GM21381 (cell line): ENCODE data around the gene PDIA2.

Experiments used
- ATAC-seq: cut with Tn5 transposase; IDR thresholded peaks from one replicate; pipeline ENCODE4 v1.9.1; 2021; ENCODE audit warnings: mild to moderate bottlenecking, moderate library complexity; ENCODE audit not compliant: unreplicated experiment

The PDIA2 gene

DNA sequence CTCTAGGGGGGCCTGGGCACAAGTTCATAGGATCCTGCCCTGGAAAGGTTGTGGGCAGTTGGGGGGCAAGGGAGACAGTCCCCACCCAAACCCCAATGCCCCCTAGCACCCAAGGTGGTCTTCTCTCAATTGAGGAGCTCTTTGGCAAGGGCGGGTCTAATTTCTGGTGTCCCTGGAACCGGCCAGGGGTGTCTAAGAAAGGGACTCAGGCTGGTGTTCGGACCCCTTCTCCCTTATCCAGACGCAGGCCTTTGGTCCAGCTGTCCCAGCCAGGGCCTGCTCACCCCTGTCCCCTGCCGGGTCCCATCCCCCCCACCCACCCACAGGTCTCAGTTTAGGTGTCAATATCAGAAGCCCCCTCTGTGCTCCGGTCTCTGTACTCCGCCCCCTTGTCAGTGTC lies 3.4 kb upstream of the PDIA2 start:
- ATAC-seq, result no peak

DNA sequence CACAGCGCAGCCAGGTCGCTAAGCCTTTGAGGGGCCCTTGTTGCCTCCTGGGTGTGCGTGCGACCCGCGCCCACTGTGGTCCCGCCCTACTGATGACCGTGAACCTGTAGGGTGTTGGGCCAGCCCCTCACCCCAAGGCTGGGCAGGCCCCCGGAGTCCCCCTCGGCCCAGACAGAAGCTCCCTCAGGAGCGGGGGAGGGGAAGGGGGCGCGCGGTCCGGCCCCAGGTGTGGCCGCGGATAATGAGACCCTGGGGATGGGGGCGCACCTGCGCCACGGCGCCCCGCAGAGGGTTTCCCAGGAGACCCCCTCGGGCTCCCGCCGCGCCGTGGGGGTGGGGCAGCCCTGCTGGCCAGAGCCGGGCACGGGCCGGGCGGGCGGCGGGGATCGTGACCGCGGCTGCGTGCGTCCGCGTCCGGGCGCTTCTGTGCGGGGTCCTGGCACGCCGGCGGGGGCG lies 2.9 kb upstream of the PDIA2 start:
- no peak for ATAC-seq

DNA sequence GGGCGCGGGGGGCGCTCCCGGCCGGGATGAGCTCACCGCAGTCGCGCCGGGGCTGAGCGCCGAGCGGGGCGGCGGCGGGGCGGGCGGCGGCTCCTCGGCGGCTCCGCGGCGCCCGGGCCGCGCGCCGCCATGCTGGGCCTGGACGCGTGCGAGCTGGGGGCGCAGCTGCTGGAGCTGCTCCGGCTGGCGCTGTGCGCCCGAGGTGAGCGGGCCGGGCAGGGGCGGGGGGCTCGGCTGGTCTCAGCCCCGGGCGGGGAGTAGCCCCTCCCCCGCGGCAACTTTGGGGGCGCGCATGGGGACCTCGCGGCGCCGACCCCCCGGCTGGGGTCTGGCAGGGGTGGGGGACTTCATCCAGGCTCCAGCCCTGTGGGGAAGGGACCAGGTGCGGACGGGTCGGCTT lies 2.4 kb upstream of the PDIA2 start, which contains the start of gene ARHGDIG:
Gene ARHGDIG, plus strand, starts transcription at position 40 of the 400 bp plus-strand sequence. Its CDS starts 90 bp downstream, at position 130.
- ATAC-seq, result no peak

DNA sequence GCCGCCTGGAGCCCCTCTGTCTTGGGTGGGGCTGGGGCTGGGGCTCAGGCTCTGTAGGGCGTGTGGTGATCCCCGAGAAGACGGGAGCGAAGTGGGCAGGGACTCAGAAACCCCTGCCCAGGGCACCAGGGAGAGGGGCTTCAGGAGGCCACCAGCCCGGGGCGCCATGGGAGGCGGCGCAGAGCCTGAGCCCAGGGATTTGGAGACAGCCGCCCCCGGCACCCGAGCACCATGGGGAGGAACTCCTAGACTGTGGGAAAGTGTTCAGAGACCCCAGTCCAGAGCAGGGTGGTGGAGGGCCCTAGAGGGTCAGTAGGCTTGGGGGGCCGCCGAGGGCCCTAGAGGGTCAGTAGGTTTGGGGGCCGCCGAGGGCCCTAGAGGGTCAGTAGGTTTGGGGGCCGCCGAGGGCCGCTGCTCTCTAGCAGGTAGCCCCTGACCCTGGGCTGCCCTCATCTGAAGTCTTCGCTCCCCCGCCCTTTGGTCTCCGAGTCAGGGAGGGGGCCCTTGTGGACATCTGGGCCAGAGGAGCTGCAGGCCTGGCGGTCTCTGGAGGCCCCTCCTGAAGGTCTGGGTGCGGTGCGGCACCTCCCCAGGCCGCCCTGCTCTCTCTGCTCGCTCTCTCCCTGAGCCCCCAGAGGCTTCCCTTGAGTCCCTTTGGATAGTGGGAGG lies 1.8 kb upstream of the PDIA2 start:
- ATAC-seq, result no peak

DNA sequence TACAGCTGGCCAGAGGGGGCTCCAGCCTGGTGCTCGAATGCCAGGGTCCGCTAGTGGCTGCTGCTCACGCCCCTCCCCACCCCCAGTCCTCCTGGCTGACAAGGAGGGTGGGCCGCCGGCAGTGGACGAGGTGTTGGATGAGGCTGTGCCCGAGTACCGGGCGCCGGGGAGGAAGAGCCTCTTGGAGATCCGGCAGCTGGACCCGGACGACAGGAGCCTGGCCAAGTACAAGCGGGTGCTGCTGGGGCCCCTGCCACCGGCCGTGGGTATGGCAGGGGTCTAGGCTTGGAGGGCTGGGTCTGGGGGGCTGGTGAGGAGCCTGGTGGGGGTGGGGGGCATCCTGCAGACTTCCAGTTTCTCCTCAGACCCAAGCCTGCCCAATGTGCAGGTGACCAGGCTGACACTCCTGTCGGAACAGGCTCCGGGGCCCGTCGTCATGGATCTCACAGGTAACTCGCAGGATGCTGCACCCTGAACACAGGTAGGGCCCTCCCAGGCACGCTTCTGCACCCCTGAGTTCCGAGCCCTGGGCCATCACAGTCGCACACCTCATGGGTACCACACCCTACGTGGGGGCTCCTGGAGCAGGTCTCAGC lies 1.2 kb upstream of the PDIA2 start:
- no peak for ATAC-seq

DNA sequence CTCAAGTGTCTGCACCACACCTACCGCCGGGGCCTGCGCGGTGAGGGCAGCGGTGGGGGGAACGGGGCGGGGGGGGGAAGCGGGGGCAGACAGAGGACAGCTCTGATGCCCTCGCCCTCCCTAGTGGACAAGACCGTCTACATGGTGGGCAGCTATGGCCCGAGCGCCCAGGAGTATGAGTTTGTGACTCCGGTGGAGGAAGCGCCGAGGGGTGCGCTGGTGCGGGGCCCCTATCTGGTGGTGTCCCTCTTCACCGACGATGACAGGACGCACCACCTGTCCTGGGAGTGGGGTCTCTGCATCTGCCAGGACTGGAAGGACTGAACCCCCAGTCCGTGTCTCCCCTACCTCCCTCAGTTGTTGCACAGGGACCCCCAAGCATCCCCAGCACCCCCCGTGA lies 473 bp upstream of the PDIA2 start:
- no peak for ATAC-seq

DNA sequence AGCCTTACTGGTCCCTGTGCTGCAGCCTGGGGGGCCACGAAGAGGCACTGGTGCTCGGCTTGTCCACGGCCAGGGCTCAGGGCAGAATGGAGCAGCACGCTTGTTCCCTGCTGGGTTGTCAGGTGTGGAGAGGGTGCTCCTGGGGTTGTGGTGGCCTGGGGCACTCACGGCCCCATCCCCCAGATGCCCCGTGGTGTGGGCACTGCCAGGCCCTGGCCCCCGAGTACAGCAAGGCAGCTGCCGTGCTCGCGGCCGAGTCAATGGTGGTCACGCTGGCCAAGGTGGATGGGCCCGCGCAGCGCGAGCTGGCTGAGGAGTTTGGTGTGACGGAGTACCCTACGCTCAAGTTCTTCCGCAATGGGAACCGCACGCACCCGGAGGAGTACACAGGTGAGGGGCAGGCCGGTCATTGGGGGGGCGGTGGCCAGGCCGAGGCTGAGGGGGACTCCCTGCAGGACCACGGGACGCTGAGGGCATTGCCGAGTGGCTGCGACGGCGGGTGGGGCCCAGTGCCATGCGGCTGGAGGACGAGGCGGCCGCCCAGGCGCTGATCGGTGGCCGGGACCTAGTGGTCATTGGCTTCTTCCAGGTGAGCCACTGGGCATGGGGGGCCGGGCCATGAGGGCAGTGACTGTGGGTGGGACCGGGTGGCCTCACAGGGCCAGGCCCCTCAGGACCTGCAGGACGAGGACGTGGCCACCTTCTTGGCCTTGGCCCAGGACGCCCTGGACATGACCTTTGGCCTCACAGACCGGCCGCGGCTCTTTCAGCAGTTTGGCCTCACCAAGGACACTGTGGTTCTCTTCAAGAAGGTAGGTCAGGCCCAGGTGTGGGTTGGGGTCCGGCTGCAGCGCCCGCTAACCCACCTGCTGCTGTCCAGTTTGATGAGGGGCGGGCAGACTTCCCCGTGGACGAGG lies 1.5 kb downstream of the PDIA2 start:
- no peak for ATAC-seq

DNA sequence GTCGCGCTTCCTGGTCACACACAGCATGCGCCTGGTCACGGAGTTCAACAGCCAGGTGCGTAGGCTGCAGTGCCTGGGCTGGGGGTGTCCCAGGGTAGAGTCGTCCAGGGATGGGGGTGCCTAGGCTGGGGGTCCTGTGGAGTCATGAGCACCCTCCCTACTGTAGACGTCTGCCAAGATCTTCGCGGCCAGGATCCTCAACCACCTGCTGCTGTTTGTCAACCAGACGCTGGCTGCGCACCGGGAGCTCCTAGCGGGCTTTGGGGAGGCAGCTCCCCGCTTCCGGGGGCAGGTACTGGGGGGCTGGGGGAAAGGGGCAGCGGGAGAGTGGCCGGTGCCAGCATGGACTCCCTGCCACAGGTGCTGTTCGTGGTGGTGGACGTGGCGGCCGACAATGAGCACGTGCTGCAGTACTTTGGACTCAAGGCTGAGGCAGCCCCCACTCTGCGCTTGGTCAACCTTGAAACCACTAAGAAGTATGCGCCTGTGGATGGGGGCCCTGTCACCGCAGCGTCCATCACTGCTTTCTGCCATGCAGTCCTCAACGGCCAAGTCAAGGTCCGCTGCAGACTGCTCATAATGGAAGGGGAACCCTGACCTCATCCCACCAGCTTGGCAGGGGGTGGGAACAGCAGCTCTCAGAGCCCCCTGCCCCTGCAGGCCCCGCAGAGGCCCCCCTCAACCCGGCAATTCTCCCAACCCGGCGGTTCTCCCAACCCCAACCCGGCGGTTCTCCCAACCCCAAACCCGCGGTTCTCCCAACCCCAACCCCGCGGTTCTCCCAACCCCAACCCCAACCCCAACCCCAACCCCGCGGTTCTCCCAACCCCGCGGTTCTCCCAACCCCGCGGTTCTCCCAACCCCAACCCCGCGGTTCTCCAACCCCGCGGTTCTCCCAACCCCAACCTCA lies 2.4 kb downstream of the PDIA2 start:
- ATAC-seq, result no peak

DNA sequence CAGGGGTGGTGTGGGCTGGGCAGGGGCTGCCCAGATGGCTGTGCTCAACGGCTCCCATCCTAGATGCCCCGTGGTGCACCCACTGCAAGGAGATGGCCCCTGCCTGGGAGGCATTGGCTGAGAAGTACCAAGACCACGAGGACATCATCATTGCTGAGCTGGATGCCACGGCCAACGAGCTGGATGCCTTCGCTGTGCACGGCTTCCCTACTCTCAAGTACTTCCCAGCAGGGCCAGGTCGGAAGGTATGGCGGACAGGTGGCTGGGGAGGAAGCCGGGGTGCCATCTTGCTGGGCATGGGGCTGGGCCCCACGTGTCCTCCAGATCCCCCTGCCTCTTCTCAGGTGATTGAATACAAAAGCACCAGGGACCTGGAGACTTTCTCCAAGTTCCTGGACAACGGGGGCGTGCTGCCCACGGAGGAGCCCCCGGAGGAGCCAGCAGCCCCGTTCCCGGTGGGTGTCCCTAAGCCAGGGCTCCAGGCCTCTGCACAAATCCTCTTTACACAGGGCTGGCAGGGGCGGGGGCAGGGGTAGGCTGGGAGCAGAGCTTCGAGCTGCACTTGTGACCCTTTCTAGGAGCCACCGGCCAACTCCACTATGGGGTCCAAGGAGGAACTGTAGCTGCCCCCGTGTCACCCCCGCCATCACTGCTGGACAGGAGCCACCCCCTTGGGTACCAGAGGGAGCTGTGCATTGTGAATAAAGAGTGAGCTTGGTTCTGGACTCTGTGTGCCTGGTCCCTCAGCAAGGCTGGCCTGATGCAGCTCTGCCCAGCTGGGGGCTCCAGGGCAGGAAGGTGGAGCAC lies 3.7 kb downstream of the PDIA2 start:
- ATAC-seq, result no peak

DNA sequence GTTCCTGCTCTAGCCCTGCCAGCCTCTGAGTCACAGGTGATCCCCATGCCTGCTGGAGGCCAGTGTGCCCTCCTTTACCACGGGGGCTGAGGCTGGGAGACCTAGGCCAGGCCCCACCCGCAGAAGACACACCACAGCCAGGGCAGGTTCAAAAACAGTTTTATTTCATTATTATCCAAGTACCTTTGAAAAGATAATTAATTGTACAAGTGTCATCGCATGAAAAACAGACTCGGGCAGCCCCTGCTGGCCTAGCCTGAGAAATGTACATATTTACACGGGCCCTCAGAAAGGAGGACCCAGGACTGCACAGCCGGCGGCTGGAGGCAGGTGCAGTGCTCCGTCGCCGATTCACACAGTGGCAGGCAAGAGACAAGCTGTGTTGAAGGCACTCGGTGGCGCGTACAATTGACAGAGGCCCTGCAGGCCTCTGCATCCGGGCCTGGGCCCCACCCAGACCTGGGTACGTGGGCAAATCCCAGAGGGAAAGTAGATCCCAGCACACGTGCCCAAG lies 4.4 kb downstream of the PDIA2 start:
- ATAC-seq, result no peak

DNA sequence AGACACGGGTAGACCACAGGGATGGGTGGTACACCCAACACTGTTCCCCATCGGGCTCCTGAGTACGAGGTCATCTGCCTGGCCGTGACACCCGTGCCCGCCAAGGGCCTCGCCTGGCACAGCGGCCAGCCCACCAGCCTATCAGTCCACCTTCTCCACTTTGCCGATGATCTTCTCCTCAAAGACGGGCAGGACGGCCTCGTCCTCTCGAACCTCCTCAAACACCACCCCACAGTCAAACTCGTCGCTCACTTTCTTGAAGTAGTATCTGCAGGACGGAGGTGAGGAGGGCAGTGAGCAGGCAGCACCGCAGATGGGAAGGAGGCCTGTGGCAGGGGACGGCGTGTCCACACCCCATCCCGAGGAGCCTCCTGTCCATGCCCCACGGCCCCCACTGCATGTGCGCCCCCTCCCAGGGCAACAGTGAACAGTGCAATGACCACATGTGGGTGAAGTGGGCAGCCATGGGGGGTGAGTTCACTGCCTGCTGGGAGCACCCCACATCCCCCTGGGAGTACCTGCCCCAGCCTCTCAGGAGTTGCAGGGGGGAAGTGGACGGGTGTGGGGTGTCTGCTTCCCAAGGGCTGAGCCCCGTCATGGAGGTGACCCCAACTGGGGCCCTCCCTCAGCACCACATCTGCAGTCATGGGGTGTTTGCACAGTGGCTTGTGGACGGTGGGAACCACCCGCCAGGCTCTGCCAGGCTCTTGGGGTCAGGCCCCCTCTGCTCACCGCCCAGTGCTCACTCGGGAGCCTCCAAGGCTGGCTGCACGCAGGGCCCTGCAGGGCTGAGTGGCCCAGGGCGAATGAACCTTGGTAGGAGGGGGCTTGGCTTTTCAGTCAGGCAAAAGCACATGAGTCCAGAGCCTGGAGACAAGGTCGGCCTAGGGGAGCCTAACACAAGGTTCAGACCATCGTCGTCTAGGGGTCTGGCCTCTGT lies 5.3 kb downstream of the PDIA2 start:
- no peak for ATAC-seq

DNA sequence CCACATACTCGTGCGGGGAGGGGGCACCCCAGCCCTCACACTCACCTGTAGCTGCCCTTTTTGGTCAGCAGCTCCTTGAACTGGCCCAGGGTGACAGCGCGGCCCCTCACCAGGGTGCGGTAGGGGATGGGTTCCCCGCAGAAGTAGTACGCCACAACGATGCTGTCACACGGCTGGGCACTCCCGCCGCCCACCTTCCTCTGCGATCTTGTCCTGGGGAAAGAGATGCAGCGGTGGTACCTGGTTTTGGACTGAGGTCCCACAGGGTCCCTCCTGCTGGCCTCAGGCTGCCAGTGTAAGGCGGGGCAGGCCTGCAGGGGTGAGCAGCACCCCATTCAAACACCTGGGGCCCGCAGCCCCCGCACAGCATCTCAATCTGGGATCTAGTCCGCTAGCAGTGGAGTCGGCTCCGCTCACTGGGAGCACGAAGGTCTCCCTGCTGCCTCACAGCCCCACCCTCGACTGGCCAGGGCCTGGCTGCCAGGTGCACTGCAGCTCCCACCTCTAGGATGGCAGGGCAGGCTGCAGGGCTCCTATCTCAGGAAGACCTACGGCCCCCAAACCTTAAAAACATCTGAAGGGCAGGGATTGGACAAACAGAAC lies 6.5 kb downstream of the PDIA2 start:
- ATAC-seq, result no peak

DNA sequence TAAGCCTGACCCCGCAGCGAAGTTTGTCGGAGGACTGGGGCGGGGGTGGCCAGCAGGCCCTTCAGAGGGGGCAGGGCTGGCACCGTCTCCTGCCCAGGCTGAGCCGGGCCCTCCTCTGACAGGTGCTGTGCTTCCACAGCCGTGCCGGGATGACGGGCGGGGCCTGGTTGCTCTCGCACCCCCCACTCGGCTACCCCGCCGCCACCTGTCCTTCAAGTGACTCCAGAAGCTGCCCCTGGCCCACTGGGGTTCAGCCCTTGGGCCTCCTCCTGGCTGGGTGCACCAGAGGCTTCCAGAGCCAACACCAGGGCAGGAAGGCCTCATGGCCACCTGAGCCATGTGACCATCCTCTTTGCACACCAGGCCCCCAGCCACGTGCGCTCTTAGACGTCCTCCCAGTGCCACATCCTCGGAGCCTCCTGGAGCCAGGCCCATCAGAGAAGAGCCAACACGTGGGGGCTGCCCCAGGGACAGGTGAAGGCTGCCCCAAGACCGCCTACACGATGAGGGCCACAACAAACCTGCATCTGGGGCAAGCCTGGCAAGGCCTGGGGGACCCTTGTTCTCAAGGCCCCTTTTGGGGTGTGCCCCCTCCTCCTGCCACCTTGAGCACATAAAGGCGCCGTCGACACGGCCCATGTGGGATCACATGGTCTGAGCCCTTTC lies 7.2 kb downstream of the PDIA2 start:
- no peak for ATAC-seq

DNA sequence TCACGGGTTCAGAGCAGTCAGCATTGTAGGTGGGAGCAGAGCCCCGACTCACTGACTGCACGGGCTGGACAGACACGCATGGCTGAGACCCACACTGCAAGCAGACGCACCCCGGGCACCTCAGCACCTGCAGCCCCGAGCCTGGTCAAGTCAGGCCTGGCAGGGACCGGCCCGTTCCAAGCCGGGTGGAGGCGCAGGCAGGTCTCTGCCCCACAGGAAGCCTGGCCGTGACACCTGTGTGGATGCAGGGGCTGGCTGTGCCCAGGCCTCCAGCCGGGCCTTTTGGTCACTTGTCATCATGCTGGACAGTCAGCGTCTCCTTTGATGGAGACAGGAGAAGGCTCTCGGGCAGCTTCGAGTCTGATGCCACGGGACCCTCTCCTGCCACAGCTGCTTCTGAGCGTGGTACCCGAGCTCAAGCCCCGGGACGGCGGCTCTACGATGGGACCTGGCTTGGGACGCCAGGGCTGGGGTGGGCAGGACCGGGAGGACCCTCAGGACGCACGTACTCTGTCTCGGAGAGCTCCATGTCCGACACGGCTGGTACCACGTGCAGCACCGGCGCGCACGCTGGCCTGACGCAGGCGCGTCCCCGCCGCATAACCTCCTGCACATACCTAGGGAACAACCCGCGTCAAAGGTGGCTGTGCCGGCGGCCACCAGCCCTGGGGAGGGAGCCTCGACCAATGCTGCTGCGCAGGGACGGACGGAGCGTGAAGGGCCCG lies 7.9 kb downstream of the PDIA2 start:
- no peak for ATAC-seq

DNA sequence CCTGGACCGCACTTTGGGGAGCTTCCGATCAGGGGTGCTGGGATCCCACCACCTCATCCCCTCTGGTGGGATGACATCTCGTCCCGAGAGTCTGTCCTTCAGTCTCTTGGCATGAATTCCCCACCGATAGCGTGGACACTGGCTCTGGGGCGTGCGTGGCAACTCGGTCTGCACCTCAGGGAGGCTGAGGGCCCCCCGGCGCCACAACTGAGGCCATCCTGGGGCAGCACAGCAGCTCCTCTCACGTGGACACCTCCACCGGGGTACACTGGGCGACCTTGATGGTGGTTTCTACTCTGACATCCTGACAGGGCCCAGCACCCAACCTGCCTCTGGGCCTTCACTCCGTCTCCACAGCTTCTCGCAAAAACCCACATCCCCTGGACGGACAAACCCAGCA lies 8.6 kb downstream of the PDIA2 start:
- ATAC-seq, result no peak

DNA sequence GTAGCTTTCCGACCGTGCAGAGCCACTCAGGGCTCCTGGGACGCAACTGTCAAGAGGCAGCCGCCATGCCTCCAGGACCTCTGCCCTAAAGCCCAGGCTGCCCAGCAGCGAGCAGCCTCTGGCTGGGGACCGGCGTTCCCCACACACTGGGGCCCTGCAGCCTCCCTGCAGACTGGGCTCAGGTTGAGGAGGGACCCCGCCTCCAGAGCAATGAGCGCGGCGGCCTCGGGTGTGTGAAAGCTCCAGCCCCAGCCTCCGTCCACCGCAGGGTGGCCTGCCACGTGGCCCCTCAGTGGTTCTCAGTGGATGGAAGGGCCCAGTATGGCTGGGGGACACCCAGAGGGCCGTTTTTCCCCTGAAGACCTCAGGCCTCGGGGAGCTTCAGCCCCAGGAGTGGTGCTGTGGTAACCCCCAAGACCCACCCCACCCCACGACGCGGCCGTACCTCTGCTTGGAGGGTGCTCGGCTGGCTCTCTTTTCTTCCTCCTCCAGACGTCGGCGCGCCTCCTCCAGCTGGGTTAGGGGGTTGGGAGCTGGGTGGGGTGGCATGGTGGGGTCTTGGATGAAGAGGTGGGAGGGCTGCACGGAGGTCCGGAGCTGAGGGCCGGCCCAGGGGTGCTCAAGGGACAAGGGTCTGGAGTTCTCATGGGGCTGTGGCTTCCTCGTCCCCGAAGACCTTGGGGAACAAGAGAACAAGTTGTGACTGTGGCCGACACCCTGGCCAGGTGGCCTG lies 10.2 kb downstream of the PDIA2 start:
- ATAC-seq, result no peak
